ENCODE measurements around the gene NOP14.
"Not testable (repeated sequence)": the region's sequence is repeated elsewhere in the genome, so short reads cannot be mapped to it uniquely, and the experiment has no call there.

NOP14 gene

GRCh38 chr4:2930135-2930757, 33.0 kb downstream of the NOP14 start:
- no peak for DNase-seq

- DNase-seq, result no peak
Observed at GRCh38 chr4:2929469-2929868, 33.7 kb downstream of the NOP14 start.

- no peak for DNase-seq
Observed at GRCh38 chr4:2928242-2929176, 34.7 kb downstream of the NOP14 start.

GRCh38 chr4:2927696-2928075, 35.5 kb downstream of the NOP14 start:
- DNase-seq, result no peak

GRCh38 chr4:2927016-2927695, 36.0 kb downstream of the NOP14 start:
- DNase-seq, result no peak

GRCh38 chr4:2925931-2926860, 37.0 kb downstream of the NOP14 start:
- no peak for DNase-seq

GRCh38 chr4:2925496-2925895, 37.7 kb downstream of the NOP14 start:
- DNase-seq, result no peak

- DNase-seq, result no peak
Observed at GRCh38 chr4:2924765-2925301, 38.4 kb downstream of the NOP14 start.

- DNase-seq, result no peak
Observed at GRCh38 chr4:2924286-2924685, 38.9 kb downstream of the NOP14 start.

- DNase-seq, result no peak
Observed at GRCh38 chr4:2923668-2924173, 39.5 kb downstream of the NOP14 start.

- no peak for DNase-seq
Observed at GRCh38 chr4:2923141-2923551, 40.1 kb downstream of the NOP14 start.

GRCh38 chr4:2922453-2923101, 40.6 kb downstream of the NOP14 start:
- not testable (repeated sequence) for DNase-seq

GRCh38 chr4:2918714-2919113, 44.5 kb downstream of the NOP14 start:
- not testable (repeated sequence) for DNase-seq

GRCh38 chr4:2918300-2918699, 44.9 kb downstream of the NOP14 start:
- DNase-seq, result not testable (repeated sequence)

- not testable (repeated sequence) for DNase-seq
Observed at GRCh38 chr4:2916696-2917095, 46.5 kb downstream of the NOP14 start.

- DNase-seq, result no peak
Observed at GRCh38 chr4:2915789-2916188, 47.4 kb downstream of the NOP14 start.

- no peak for DNase-seq
Observed at GRCh38 chr4:2914256-2915126, 48.7 kb downstream of the NOP14 start.

GRCh38 chr4:2913168-2913567, 50.0 kb downstream of the NOP14 start:
- no peak for DNase-seq

GRCh38 chr4:2911868-2912267, 51.3 kb downstream of the NOP14 start:
- no peak for DNase-seq

GRCh38 chr4:2910409-2910808, 52.8 kb downstream of the NOP14 start:
- DNase-seq, result no peak
